ENCODE measurements around the gene CST3.
A peak's percentile ranks its signal among the peaks of the same experiment; 100 is the strongest.

- TF ChIP-seq CEBPB (IDR thresholded peaks at IDR 0.05) (no peak), RAD21 (IDR thresholded peaks at IDR 0.05; ENCODE audit: low read depth) (peak; percentile 87), EGR1 (IDR thresholded peaks at IDR 0.05) (no peak)
These were observed 31.1 kb downstream of the CST3 start for GRCh38 chr20:23606652-23607049.

Data from Ishikawa (cell line).